NB4 (cell line): ENCODE results near the gene ZNF549.

Experiments used
- MYC ChIP-seq: IDR thresholded peaks from 2 replicates; pipeline ENCODE4 v1.6.1; 2011; ENCODE audit warnings: low read depth, low read length
- POLR2A ChIP-seq: IDR thresholded peaks from 2 replicates; pipeline ENCODE4 v1.6.1; 2011; ENCODE audit warnings: mild to moderate bottlenecking; ENCODE audit not compliant: insufficient read length; ENCODE audit errors: extremely low read depth
- TF ChIP-seq, protein P1 (sequence below): IDR thresholded peaks from one replicate; pipeline ENCODE4 v1.5.1; 2012; ENCODE audit warnings: low read depth, low read length
- TF ChIP-seq, protein P2 (sequence below): IDR thresholded peaks from 2 replicates; pipeline ENCODE4 v1.6.1; 2011; ENCODE audit warnings: low read depth, low read length

DNA sequence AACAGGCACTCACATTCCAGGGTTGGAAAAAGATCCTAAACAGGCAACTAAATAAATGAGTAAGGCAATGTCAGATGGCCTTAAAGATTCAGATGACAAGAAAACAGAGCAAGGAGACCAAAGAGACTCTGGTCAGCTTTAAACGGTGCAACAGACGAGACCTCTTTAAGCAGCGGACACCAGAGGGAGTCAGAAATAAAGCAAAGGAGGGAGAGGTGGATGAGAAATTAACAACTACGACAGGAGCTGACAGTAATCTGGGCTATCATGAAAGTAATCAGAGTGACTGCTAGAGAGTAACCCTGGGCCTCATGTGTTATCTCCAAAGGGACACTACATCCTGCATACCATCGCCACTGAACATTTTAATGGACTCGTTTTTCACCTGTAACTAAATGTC lies 31.4 kb downstream of the ZNF549 start:
- TF ChIP-seq, protein P1, sequence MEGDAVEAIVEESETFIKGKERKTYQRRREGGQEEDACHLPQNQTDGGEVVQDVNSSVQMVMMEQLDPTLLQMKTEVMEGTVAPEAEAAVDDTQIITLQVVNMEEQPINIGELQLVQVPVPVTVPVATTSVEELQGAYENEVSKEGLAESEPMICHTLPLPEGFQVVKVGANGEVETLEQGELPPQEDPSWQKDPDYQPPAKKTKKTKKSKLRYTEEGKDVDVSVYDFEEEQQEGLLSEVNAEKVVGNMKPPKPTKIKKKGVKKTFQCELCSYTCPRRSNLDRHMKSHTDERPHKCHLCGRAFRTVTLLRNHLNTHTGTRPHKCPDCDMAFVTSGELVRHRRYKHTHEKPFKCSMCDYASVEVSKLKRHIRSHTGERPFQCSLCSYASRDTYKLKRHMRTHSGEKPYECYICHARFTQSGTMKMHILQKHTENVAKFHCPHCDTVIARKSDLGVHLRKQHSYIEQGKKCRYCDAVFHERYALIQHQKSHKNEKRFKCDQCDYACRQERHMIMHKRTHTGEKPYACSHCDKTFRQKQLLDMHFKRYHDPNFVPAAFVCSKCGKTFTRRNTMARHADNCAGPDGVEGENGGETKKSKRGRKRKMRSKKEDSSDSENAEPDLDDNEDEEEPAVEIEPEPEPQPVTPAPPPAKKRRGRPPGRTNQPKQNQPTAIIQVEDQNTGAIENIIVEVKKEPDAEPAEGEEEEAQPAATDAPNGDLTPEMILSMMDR, result no peak
- TF ChIP-seq, protein P2, sequence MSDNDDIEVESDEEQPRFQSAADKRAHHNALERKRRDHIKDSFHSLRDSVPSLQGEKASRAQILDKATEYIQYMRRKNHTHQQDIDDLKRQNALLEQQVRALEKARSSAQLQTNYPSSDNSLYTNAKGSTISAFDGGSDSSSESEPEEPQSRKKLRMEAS, result no peak
- TF ChIP-seq POLR2A (no peak), MYC (no peak)
